ENCODE data around the gene CD14.
A peak's percentile ranks its signal among the peaks of the same experiment; 100 is the strongest.
"Not testable (repeated sequence)": the region's sequence is repeated elsewhere in the genome, so short reads cannot be mapped to it uniquely, and the experiment has no call there.

The CD14 gene

GRCh38 chr5:140647042-140647419 is 14.1 kb upstream of the CD14 start:
- peaks cover 41% of the 10 kb centered on the region for H3K4me1 Mint-ChIP-seq
- H3K9me3 Mint-ChIP-seq, result no peaks in the 10 kb centered on the region
- H3K27ac Mint-ChIP-seq, result peak overlapping the region; percentile 99
- CTCF ChIA-PET, result interaction anchor here (1.0 to 2.9 kb wide), 9 partner anchors 8 to 403 kb away, joined by 3 to 23 read pairs (median 4); partner anchors contain the start of gene EIF4EBP3
- H3K36me3 Mint-ChIP-seq, result peaks cover 45% of the 10 kb centered on the region
- H3K4me3 Mint-ChIP-seq, result peak overlapping the region; percentile 99
- H3K27me3 Mint-ChIP-seq, result no peaks in the 10 kb centered on the region
- DNase-seq, result no peak

GRCh38 chr5:140642718-140643117 is 9.7 kb upstream of the CD14 start:
- Mint-ChIP-seq H3K27me3 (peaks cover 3% of the 10 kb centered on the region), H3K4me1 (peaks cover 51% of the 10 kb centered on the region), H3K4me3 (no peak overlapping the region), H3K27ac (no peak overlapping the region), H3K36me3 (peaks cover 34% of the 10 kb centered on the region), H3K9me3 (no peaks in the 10 kb centered on the region)
- CTCF ChIA-PET, result no interaction called here
- no peak for DNase-seq

- peaks cover 9% of the 10 kb centered on the region for H3K27me3 Mint-ChIP-seq
- peaks cover 49% of the 10 kb centered on the region for H3K4me1 Mint-ChIP-seq
- no peak overlapping the region for H3K27ac Mint-ChIP-seq
- no peak overlapping the region for H3K4me3 Mint-ChIP-seq
- DNase-seq, result no peak
- CTCF ChIA-PET, result no interaction called here
- peaks cover 33% of the 10 kb centered on the region for H3K36me3 Mint-ChIP-seq
- H3K9me3 Mint-ChIP-seq, result no peaks in the 10 kb centered on the region
These were observed 8.7 kb upstream of the CD14 start for GRCh38 chr5:140641716-140642115.

- Mint-ChIP-seq H3K27ac (peak within 1 kb of the TSS; percentile 95), H3K9me3 (no peaks in the 10 kb centered on the region), H3K4me3 (peak within 1 kb of the TSS; percentile 91), H3K27me3 (peaks cover 14% of the 10 kb centered on the region), H3K4me1 (peaks cover 44% of the 10 kb centered on the region), H3K36me3 (peaks cover 20% of the 10 kb centered on the region)
- CTCF ChIA-PET, result interaction anchor here (0.6 to 1.4 kb wide), 5 partner anchors 8 to 294 kb away, joined by 3 to 5 read pairs (median 3); partner anchors contain the start of genes EIF4EBP3, IK and NDUFA2
- peak; percentile 98 for DNase-seq
These were observed 6.4 kb upstream of the CD14 start, which contains the start of gene TMCO6 for GRCh38 chr5:140639148-140639981. TMCO6 (plus strand) TSS chr5:140639451; CDS start chr5:140639528, 77 bp downstream.

- CTCF ChIA-PET, result interaction anchor here (0.6 to 1.4 kb wide), 5 partner anchors 9 to 293 kb away, joined by 3 to 5 read pairs (median 3); partner anchors contain the start of genes EIF4EBP3, IK and NDUFA2
- Mint-ChIP-seq H3K36me3 (peaks cover 15% of the 10 kb centered on the region), H3K4me3 (peak overlapping the region; percentile 91), H3K27me3 (peaks cover 14% of the 10 kb centered on the region), H3K27ac (peak overlapping the region; percentile 95), H3K4me1 (peaks cover 48% of the 10 kb centered on the region)
- DNase-seq, H3K9me3 Mint-ChIP-seq: not testable (repeated sequence)
These were observed 5.8 kb upstream of the CD14 start for GRCh38 chr5:140638898-140639147.

GRCh38 chr5:140637371-140638100 is 4.6 kb upstream of the CD14 start:
- H3K4me3 Mint-ChIP-seq, result no peak overlapping the region
- no peak for DNase-seq
- no peaks in the 10 kb centered on the region for H3K9me3 Mint-ChIP-seq
- H3K4me1 Mint-ChIP-seq, result peaks cover 57% of the 10 kb centered on the region
- peaks cover 23% of the 10 kb centered on the region for H3K27me3 Mint-ChIP-seq
- CTCF ChIA-PET, result interaction anchor here (3.0 to 3.7 kb wide), 4 partner anchors 10 to 278 kb away, joined by 9 to 23 read pairs (median 14); partner anchors contain the start of genes IK, NDUFA2 and SLC4A9
- H3K27ac Mint-ChIP-seq, result no peak overlapping the region
- H3K36me3 Mint-ChIP-seq, result peaks cover 12% of the 10 kb centered on the region

- H3K9me3 Mint-ChIP-seq, result no peaks in the 10 kb centered on the region
- no peak overlapping the region for H3K4me3 Mint-ChIP-seq
- peaks cover 57% of the 10 kb centered on the region for H3K4me1 Mint-ChIP-seq
- DNase-seq, result no peak
- CTCF ChIA-PET, result interaction anchor here (0.6 to 3.7 kb wide), 24 partner anchors 12 to 396 kb away, joined by 3 to 23 read pairs (median 4); partner anchors contain the start of genes EIF4EBP3, IK, NDUFA2 and SLC4A9
- H3K36me3 Mint-ChIP-seq, result peaks cover 2% of the 10 kb centered on the region
- peaks cover 42% of the 10 kb centered on the region for H3K27me3 Mint-ChIP-seq
- no peak overlapping the region for H3K27ac Mint-ChIP-seq
These were observed 2.6 kb upstream of the CD14 start for GRCh38 chr5:140635291-140636257.

- Mint-ChIP-seq H3K9me3 (no peaks in the 10 kb centered on the region), H3K4me3 (no peak overlapping the region), H3K27me3 (peaks cover 42% of the 10 kb centered on the region), H3K4me1 (peaks cover 48% of the 10 kb centered on the region), H3K27ac (no peak overlapping the region), H3K36me3 (no peaks in the 10 kb centered on the region)
- DNase-seq, result no peak
- CTCF ChIA-PET, result interaction anchor here (1.1 to 3.7 kb wide), 8 partner anchors 18 to 389 kb away, joined by 3 to 22 read pairs (median 9); partner anchors contain the start of gene EIF4EBP3
These were observed 1.1 kb upstream of the CD14 start for GRCh38 chr5:140634103-140634502.

- Mint-ChIP-seq H3K27ac (no peak overlapping the region), H3K9me3 (no peaks in the 10 kb centered on the region), H3K4me1 (peaks cover 42% of the 10 kb centered on the region), H3K4me3 (peak overlapping the region; percentile 77), H3K36me3 (no peaks in the 10 kb centered on the region), H3K27me3 (peaks cover 42% of the 10 kb centered on the region)
- DNase-seq, result no peak
- CTCF ChIA-PET, result interaction anchor here (1.0 to 3.7 kb wide), 4 partner anchors 9 to 261 kb away, joined by 4 to 19 read pairs (median 6); no protein-coding TSS in a partner anchor
These were observed 526 bp upstream of the CD14 start for GRCh38 chr5:140633501-140633900.

GRCh38 chr5:140632366-140633020 is 482 bp downstream of the CD14 start:
- Mint-ChIP-seq H3K27me3 (peaks cover 44% of the 10 kb centered on the region), H3K4me3 (peak overlapping the region; percentile 77), H3K9me3 (peaks cover 3% of the 10 kb centered on the region), H3K36me3 (peaks cover 2% of the 10 kb centered on the region), H3K4me1 (peaks cover 35% of the 10 kb centered on the region), H3K27ac (peak overlapping the region; percentile 52)
- CTCF ChIA-PET, result interaction anchor here (0.7 to 1.4 kb wide), 4 partner anchors 8 to 483 kb away, joined by 3 to 4 read pairs (median 4); no protein-coding TSS in a partner anchor
- peak; percentile 65 for DNase-seq

GRCh38 chr5:140631831-140632365 is 1.1 kb downstream of the CD14 start:
- no peak overlapping the region for H3K27ac Mint-ChIP-seq
- peak; percentile 52 for DNase-seq
- peaks cover 3% of the 10 kb centered on the region for H3K9me3 Mint-ChIP-seq
- peaks cover 2% of the 10 kb centered on the region for H3K36me3 Mint-ChIP-seq
- H3K4me1 Mint-ChIP-seq, result peaks cover 35% of the 10 kb centered on the region
- peak overlapping the region; percentile 77 for H3K4me3 Mint-ChIP-seq
- peaks cover 42% of the 10 kb centered on the region for H3K27me3 Mint-ChIP-seq
- CTCF ChIA-PET, result interaction anchor here (1.4 kb wide), 1 partner anchor 63 kb away, joined by 4 read pairs; no protein-coding TSS in a partner anchor

GRCh38 chr5:140631036-140631417 is 1.9 kb downstream of the CD14 start:
- Mint-ChIP-seq H3K27ac (no peak overlapping the region), H3K9me3 (peaks cover 3% of the 10 kb centered on the region), H3K4me3 (no peak overlapping the region), H3K4me1 (peaks cover 35% of the 10 kb centered on the region), H3K27me3 (peaks cover 40% of the 10 kb centered on the region), H3K36me3 (peaks cover 2% of the 10 kb centered on the region)
- no peak for DNase-seq
- CTCF ChIA-PET, result no interaction called here

Measured in activated naive CD4-positive, alpha-beta T cell treated with anti-CD3 and anti-CD28 coated beads, Interleukin-2, amount 10 ng/mL, durations not matched to agents 7 days and 5 days (primary cell).